Measurements from ENCODE around the gene TEC. TPM values are rescaled to one million over a fixed set of nuclear protein-coding genes. Genes with fewer than 3 reads are reported as not detected.

TEC gene
- total and polyA plus RNA-seq, 2 experiments from 2014 or later: not detected

DNA sequence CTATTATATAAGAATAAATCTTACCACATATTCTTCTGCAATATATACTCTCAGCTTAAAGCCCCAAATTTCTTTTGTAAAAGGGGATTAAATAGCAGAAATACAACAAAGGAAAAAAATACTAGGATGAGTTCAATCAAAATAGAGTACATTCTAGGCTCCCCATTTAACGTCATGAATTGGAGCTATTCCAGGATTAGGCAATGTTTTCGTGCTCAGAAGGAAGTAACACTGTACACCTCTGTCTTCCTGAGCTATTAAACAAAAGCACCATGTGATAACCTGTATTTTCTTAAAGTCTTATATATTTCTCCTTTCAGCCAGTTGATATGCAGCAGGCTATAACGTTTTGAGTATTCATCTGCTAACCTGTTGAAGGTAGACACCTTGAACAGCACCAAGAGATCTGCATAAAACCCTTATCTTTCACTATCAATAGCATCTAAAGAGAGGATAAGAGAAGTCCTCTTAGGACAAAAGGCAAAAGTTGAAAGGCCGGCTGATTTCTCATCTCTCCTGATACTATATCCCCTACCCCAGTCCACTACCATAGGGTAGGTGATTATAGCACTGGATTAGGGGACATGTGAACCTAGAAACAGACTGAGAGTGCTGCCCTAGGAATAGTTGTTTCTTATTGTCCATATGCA, 31.5 kb downstream of the TEC start:
- 50 to 53% methylated on average over 4 of the region's 4 CpGs for WGBS, 2 experiments (ENCODE audit: low coverage in 1 of 2, low lambda C conversion rate in 2 of 2, missing lambda C conversion rate in 2 of 2)
- in situ Hi-C loops (cut with MboI): no loop called here
- H3K4me1 ChIP-seq (ENCODE audit: insufficient read depth): no peaks in the 10 kb centered on the region
- H2AFZ ChIP-seq: no peak overlapping the region
- no peaks in the 10 kb centered on the region for H3F3A ChIP-seq (ENCODE audit: insufficient read depth)
- no peak overlapping the region for H3K4me3 ChIP-seq
- no peaks in the 10 kb centered on the region for H3K9me2 ChIP-seq (ENCODE audit: insufficient read depth)
- H4K20me1 ChIP-seq (ENCODE audit: insufficient read depth): no peaks in the 10 kb centered on the region
- H3K27me3 ChIP-seq (replicated peaks; ENCODE audit: insufficient read depth): peaks cover 7% of the 10 kb centered on the region; the same call in 1 of the 2 replicates
- H3K79me2 ChIP-seq (ENCODE audit: insufficient read depth): no peaks in the 10 kb centered on the region
- no peaks in the 10 kb centered on the region for H3K9me3 ChIP-seq (ENCODE audit: low read depth)
- no peak for TF ChIP-seq EZH2phosphoT487 (IDR thresholded peaks at IDR 0.05; ENCODE audit: insufficient read depth, low read depth)
- TF ChIP-seq EZH2 (IDR thresholded peaks at IDR 0.05; ENCODE audit: insufficient read depth, poor library complexity, severe bottlenecking): no peak
- H3K9ac ChIP-seq: no peak overlapping the region
- H3K4me2 ChIP-seq (ENCODE audit: unreplicated experiment): no peak overlapping the region
- DNase-seq: no peak
- no peaks in the 10 kb centered on the region for H3K36me3 ChIP-seq (ENCODE audit: low read depth)
- H3K27ac ChIP-seq: no peak overlapping the region

DNA sequence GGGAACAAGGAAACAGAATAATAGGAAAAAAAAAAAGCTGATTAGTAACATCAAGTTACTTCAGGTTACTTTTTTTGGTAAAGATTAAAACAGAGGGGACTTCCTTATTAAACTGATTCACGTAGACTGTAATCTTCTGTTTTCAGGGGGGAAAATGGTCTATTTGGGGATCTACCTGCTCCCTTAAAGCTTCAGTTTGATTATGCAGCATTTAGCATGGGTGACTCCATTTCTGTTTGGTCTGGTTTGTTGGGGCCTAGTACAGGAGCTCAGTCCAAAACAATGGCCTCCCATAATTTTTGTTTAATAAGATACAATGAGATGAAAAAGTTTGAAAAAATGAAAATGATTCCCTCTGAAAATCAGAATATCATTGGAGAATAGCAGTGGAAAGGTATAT, 34.6 kb downstream of the TEC start:
- no peaks in the 10 kb centered on the region for H3K79me2 ChIP-seq (ENCODE audit: insufficient read depth)
- DNase-seq: no peak
- H3K4me3 ChIP-seq: no peak overlapping the region
- no peak overlapping the region for H3K27ac ChIP-seq
- no peak overlapping the region for H3K9ac ChIP-seq
- TF ChIP-seq EZH2 (IDR thresholded peaks at IDR 0.05; ENCODE audit: insufficient read depth, poor library complexity, severe bottlenecking) (no peak), EZH2phosphoT487 (IDR thresholded peaks at IDR 0.05; ENCODE audit: insufficient read depth, low read depth) (no peak)
- H3K27me3 ChIP-seq (replicated peaks; ENCODE audit: insufficient read depth): 0 out of 2 replicates have a peak, but pooled peaks cover 7% of the 10 kb centered on the region
- H3K4me2 ChIP-seq (ENCODE audit: unreplicated experiment): no peak overlapping the region
- in situ Hi-C loops (cut with MboI): no loop called here
- no peaks in the 10 kb centered on the region for H4K20me1 ChIP-seq (ENCODE audit: insufficient read depth)
- H3K4me1 ChIP-seq (ENCODE audit: insufficient read depth): no peaks in the 10 kb centered on the region
- H3F3A ChIP-seq (ENCODE audit: insufficient read depth): no peaks in the 10 kb centered on the region
- H3K9me2 ChIP-seq (ENCODE audit: insufficient read depth): no peaks in the 10 kb centered on the region
- 63 to 70% methylated on average over 1 of the region's 1 CpG for WGBS, 2 experiments (ENCODE audit: low coverage in 1 of 2, low lambda C conversion rate in 2 of 2, missing lambda C conversion rate in 2 of 2)
- H2AFZ ChIP-seq: no peak overlapping the region
- H3K9me3 ChIP-seq (ENCODE audit: low read depth): no peaks in the 10 kb centered on the region
- no peaks in the 10 kb centered on the region for H3K36me3 ChIP-seq (ENCODE audit: low read depth)

DNA sequence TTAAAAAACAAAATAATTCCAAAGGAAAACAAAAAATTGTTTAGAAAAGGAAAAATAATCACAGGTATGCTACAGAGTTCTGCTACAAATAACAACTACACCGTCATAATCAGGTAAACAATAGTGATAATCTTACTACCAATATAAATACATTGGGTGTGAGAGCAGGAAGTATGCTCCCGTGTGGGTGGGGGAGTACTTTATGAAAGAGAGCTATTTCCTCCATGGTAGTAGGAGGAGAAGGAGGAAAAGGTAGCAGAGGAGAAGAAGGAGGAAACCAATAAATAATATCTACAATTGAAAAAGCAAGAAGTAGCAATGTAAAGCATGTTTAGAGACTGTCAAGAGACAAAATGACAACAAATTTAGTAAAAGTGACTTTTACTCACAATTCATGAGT, 35.1 kb downstream of the TEC start:
- no peak overlapping the region for H3K27ac ChIP-seq
- 0 out of 2 replicates have a peak, but pooled peaks cover 6% of the 10 kb centered on the region for H3K27me3 ChIP-seq (replicated peaks; ENCODE audit: insufficient read depth)

DNA sequence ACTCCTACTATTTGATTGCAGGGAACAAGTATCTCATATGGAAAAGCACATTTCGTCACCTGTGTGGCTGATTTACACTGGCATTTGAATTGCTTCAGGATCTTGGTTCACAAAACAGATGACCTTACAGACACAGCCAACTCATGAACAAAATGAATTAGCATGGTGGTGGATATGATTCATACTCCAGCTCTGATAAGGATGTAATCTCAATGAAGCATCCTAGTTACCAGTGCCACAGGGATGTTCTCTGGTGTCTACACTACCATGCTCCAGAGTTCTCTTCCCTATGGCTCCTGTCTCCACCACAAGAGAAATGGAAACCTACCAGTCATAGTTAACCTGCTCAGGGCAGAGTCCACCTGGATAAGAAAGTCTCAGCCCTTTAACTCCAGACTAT, 40.7 kb downstream of the TEC start:
- H3K9me3 ChIP-seq (ENCODE audit: low read depth): no peaks in the 10 kb centered on the region
- H2AFZ ChIP-seq: no peak overlapping the region
- no peak for DNase-seq
- H3F3A ChIP-seq (ENCODE audit: insufficient read depth): no peaks in the 10 kb centered on the region
- H3K4me1 ChIP-seq (ENCODE audit: insufficient read depth): no peaks in the 10 kb centered on the region
- H3K4me3 ChIP-seq: no peak overlapping the region
- TF ChIP-seq EZH2phosphoT487 (IDR thresholded peaks at IDR 0.05; ENCODE audit: insufficient read depth, low read depth) (no peak), EZH2 (IDR thresholded peaks at IDR 0.05; ENCODE audit: insufficient read depth, poor library complexity, severe bottlenecking) (no peak)
- no peaks in the 10 kb centered on the region for H4K20me1 ChIP-seq (ENCODE audit: insufficient read depth)
- in situ Hi-C loops (cut with MboI): no loop called here
- WGBS, 2 experiments (ENCODE audit: low coverage in 1 of 2, low lambda C conversion rate in 2 of 2, missing lambda C conversion rate in 2 of 2): 69 to 80% methylated on average over 1 of the region's 1 CpG
- H3K9ac ChIP-seq: no peak overlapping the region
- H3K27ac ChIP-seq: no peak overlapping the region
- no peaks in the 10 kb centered on the region for H3K9me2 ChIP-seq (ENCODE audit: insufficient read depth)
- H3K79me2 ChIP-seq (ENCODE audit: insufficient read depth): no peaks in the 10 kb centered on the region
- H3K36me3 ChIP-seq (ENCODE audit: low read depth): no peaks in the 10 kb centered on the region
- H3K4me2 ChIP-seq (ENCODE audit: unreplicated experiment): no peak overlapping the region
- 0 out of 2 replicates have a peak, but pooled peaks cover 6% of the 10 kb centered on the region for H3K27me3 ChIP-seq (replicated peaks; ENCODE audit: insufficient read depth)

More for the DNA sequence above, 35.1 kb downstream of the TEC start:
- no peaks in the 10 kb centered on the region for H3K9me2 ChIP-seq (ENCODE audit: insufficient read depth)
- TF ChIP-seq EZH2 (IDR thresholded peaks at IDR 0.05; ENCODE audit: insufficient read depth, poor library complexity, severe bottlenecking) (no peak), EZH2phosphoT487 (IDR thresholded peaks at IDR 0.05; ENCODE audit: insufficient read depth, low read depth) (no peak)
- no peak overlapping the region for H3K4me3 ChIP-seq
- H3K79me2 ChIP-seq (ENCODE audit: insufficient read depth): no peaks in the 10 kb centered on the region
- no peak for DNase-seq
- H3K9ac ChIP-seq: no peak overlapping the region
- in situ Hi-C loops (cut with MboI): no loop called here
- H4K20me1 ChIP-seq (ENCODE audit: insufficient read depth): no peaks in the 10 kb centered on the region
- no peaks in the 10 kb centered on the region for H3F3A ChIP-seq (ENCODE audit: insufficient read depth)
- no peak overlapping the region for H3K4me2 ChIP-seq (ENCODE audit: unreplicated experiment)
- WGBS, 2 experiments (ENCODE audit: low coverage in 1 of 2, low lambda C conversion rate in 2 of 2, missing lambda C conversion rate in 2 of 2): 55 to 72% methylated on average over 2 of the region's 2 CpGs
- H3K9me3 ChIP-seq (ENCODE audit: low read depth): no peaks in the 10 kb centered on the region
- H3K4me1 ChIP-seq (ENCODE audit: insufficient read depth): no peaks in the 10 kb centered on the region
- no peaks in the 10 kb centered on the region for H3K36me3 ChIP-seq (ENCODE audit: low read depth)
- H2AFZ ChIP-seq: no peak overlapping the region
